Measurements from ENCODE around the gene EPSTI1. TPM values are rescaled to one million over a fixed set of nuclear protein-coding genes. Genes with fewer than 3 reads are reported as not detected.

Gene EPSTI1
- total RNA-seq, 2 experiments from 2014 or later = 30.7 to 32.0 TPM

- peaks cover 5% of the 10 kb centered on the region for H3K9me3 Mint-ChIP-seq (ENCODE audit: low read depth)
- CTCF ChIA-PET = no interaction called here
- H3K36me3 Mint-ChIP-seq (ENCODE audit: low read depth) = peaks cover 57% of the 10 kb centered on the region
These were observed 45.1 kb downstream of the EPSTI1 start for GRCh38 chr13:42946927-42947326.

DNA sequence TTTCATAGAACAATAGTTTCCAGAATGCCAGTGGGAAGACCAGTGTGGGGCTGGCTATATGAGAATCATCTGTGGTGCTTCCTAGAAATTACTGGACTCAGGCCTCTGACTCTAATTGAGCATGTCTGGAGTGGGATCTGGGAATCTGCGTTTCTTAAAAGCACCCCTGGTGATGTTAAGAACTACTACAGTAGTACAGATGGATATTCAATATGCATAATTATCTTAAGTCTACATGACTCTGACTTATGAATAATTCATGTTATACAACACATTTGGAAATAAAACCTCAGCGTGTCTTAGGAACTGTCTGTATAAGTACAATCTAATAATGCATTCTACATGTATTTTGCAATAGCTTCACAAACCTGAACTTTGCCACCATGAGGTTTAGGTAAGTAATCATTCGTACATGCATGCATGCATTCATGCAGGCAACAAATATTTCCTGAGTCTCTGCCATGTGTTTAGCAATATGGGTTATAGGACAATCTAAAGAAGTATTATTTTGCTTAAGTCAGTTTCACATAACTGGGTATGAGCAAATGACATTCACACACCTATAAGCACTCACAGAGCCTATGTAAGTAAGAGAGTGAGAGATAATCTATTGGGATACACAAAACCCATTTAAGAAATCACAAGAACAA, 62.0 kb downstream of the EPSTI1 start:
- no peak for DNase-seq
- Mint-ChIP-seq H3K9me3 (ENCODE audit: low read depth) (no peaks in the 10 kb centered on the region), H3K4me1 (no peaks in the 10 kb centered on the region), H3K27me3 (no peaks in the 10 kb centered on the region), H3K27ac (no peak overlapping the region), H3K4me3 (no peak overlapping the region), H3K36me3 (ENCODE audit: low read depth) (peaks cover 18% of the 10 kb centered on the region)
- ChIA-PET POLR2A (no interaction called here), CTCF (interaction anchor here (0.6 kb wide), 1 partner anchor 90 kb away, joined by 3 read pairs; no protein-coding TSS in a partner anchor)
- ATAC-seq = no peak
- intact Hi-C loops (cut with DNase I, micrococcal nuclease) = no loop called here

More at GRCh38 chr13:42946927-42947326, 45.1 kb downstream of the EPSTI1 start:
- ATAC-seq = no peak
- POLR2A ChIA-PET = no interaction called here
- H3K4me1 Mint-ChIP-seq = no peaks in the 10 kb centered on the region
- no peak for DNase-seq
- intact Hi-C loops (cut with DNase I, micrococcal nuclease) = no loop called here
- no peaks in the 10 kb centered on the region for H3K27me3 Mint-ChIP-seq
- H3K27ac Mint-ChIP-seq = no peak overlapping the region
- no peak overlapping the region for H3K4me3 Mint-ChIP-seq

DNA sequence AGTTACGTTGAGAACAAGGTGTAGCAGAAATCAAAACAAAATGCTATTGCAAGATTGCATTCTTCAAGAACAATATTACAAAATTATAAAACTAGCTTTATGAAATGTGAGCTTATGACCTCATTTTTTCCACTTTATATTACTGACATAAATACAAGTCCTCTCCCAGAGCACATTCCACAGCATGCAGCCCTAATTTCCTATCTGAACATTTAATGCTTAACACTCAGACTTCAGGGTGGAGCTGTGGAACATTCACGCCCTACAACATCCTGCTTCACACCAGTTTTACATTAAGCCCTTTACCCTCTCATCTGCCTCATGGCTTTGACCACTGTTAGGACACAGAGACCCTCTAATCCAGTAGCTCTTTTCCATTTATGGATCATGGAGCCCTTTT, 65.5 kb downstream of the EPSTI1 start:
- CTCF ChIA-PET = interaction anchor here (0.6 kb wide), 1 partner anchor 644 kb away, joined by 3 read pairs; no protein-coding TSS in a partner anchor
- ATAC-seq = no peak
- H3K36me3 Mint-ChIP-seq (ENCODE audit: low read depth) = peaks cover 26% of the 10 kb centered on the region
- intact Hi-C loops (cut with DNase I, micrococcal nuclease) = no loop called here
- no peak for DNase-seq
- H3K4me1 Mint-ChIP-seq = no peaks in the 10 kb centered on the region
- H3K4me3 Mint-ChIP-seq = no peak overlapping the region
- no peaks in the 10 kb centered on the region for H3K9me3 Mint-ChIP-seq (ENCODE audit: low read depth)
- POLR2A ChIA-PET = no interaction called here
- H3K27ac Mint-ChIP-seq = no peak overlapping the region
- H3K27me3 Mint-ChIP-seq = no peaks in the 10 kb centered on the region

- intact Hi-C loops (cut with DNase I, micrococcal nuclease) = no loop called here
- H3K36me3 Mint-ChIP-seq (ENCODE audit: low read depth) = peaks cover 28% of the 10 kb centered on the region
- DNase-seq (no peak), ATAC-seq (no peak)
- no peak overlapping the region for H3K4me3 Mint-ChIP-seq
- H3K27me3 Mint-ChIP-seq = no peaks in the 10 kb centered on the region
- POLR2A ChIA-PET = no interaction called here
- H3K27ac Mint-ChIP-seq = no peak overlapping the region
- H3K4me1 Mint-ChIP-seq = no peaks in the 10 kb centered on the region
- CTCF ChIA-PET = interaction anchor here (0.6 to 2.0 kb wide), 2 partner anchors 15 to 645 kb away, joined by 3 to 4 read pairs; no protein-coding TSS in a partner anchor
- H3K9me3 Mint-ChIP-seq (ENCODE audit: low read depth) = no peaks in the 10 kb centered on the region
These were observed 66.0 kb downstream of the EPSTI1 start for GRCh38 chr13:42926043-42926442.

GRCh38 chr13:42925626-42926025, 66.4 kb downstream of the EPSTI1 start:
- H3K27ac Mint-ChIP-seq = no peak overlapping the region
- no peak for ATAC-seq

DNA sequence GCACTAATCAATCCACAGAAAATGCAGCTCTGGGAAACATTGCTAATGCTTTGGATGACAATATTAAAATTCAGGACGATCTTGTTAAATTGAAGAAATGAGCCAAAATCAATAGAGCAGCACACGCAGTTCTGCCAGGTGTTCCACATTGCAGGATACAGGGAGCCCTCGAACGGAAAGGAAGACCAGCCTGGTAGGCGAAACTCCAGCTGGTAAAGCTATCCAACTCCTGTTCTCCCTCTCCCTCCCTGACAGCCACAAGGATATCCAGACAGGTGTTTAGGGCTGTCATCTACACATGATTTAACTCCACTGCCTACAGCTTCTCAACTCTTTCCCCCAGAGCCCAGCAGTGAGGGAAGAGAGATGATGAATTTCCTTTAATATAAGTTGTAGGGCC, 67.7 kb downstream of the EPSTI1 start:
- Mint-ChIP-seq H3K27me3 (no peaks in the 10 kb centered on the region), H3K9me3 (ENCODE audit: low read depth) (no peaks in the 10 kb centered on the region), H3K27ac (no peak overlapping the region), H3K36me3 (ENCODE audit: low read depth) (peaks cover 38% of the 10 kb centered on the region), H3K4me1 (no peaks in the 10 kb centered on the region), H3K4me3 (no peak overlapping the region)
- POLR2A ChIA-PET = no interaction called here
- DNase-seq = no peak
- ATAC-seq = no peak
- CTCF ChIA-PET = interaction anchor here (2.0 kb wide), 1 partner anchor 14 kb away, joined by 4 read pairs; no protein-coding TSS in a partner anchor
- intact Hi-C loops (cut with DNase I, micrococcal nuclease) = no loop called here

More at GRCh38 chr13:42925626-42926025, 66.4 kb downstream of the EPSTI1 start:
- intact Hi-C loops (cut with DNase I, micrococcal nuclease) = no loop called here
- ChIA-PET CTCF (interaction anchor here (2.0 kb wide), 1 partner anchor 15 kb away, joined by 4 read pairs; no protein-coding TSS in a partner anchor), POLR2A (no interaction called here)
- no peaks in the 10 kb centered on the region for H3K4me1 Mint-ChIP-seq
- H3K27me3 Mint-ChIP-seq = no peaks in the 10 kb centered on the region
- DNase-seq = no peak
- no peak overlapping the region for H3K4me3 Mint-ChIP-seq
- H3K36me3 Mint-ChIP-seq (ENCODE audit: low read depth) = peaks cover 29% of the 10 kb centered on the region
- H3K9me3 Mint-ChIP-seq (ENCODE audit: low read depth) = no peaks in the 10 kb centered on the region

GRCh38 chr13:42907745-42908144, 84.3 kb downstream of the EPSTI1 start:
- DNase-seq = no peak
- no peaks in the 10 kb centered on the region for H3K27me3 Mint-ChIP-seq
- H3K4me3 Mint-ChIP-seq = no peak overlapping the region
- no peak for ATAC-seq
- peaks cover 10% of the 10 kb centered on the region for H3K36me3 Mint-ChIP-seq (ENCODE audit: low read depth)
- intact Hi-C loops (cut with DNase I, micrococcal nuclease) = no loop called here
- no peak overlapping the region for H3K27ac Mint-ChIP-seq
- H3K4me1 Mint-ChIP-seq = peaks cover 1% of the 10 kb centered on the region
- ChIA-PET CTCF (no interaction called here), POLR2A (no interaction called here)
- no peaks in the 10 kb centered on the region for H3K9me3 Mint-ChIP-seq (ENCODE audit: low read depth)

DNA sequence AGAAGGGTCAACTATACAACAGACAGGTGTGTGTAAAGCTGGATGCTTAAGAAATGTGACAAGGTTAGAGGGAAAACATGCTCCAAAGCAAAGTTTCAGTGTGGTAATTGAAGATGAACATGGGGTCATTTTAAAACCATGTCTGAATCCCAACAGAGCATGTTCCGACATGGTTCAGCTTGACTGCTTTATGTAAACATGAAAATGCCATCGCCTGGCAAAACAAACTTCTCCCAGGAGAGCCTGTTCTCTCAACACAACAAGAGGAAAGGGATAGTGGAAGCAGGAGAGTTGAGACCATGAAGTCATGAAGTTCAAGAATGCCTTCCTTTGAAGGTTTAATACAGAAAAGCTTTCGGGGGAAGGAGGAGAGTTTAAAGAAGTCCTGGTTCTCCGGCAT, 85.8 kb downstream of the EPSTI1 start:
- intact Hi-C loops (cut with DNase I, micrococcal nuclease) = no loop called here
- CTCF ChIA-PET = no interaction called here
- ATAC-seq = no peak
- POLR2A ChIA-PET = no interaction called here
- H3K27ac Mint-ChIP-seq = no peak overlapping the region
- H3K9me3 Mint-ChIP-seq (ENCODE audit: low read depth) = no peaks in the 10 kb centered on the region
- no peaks in the 10 kb centered on the region for H3K27me3 Mint-ChIP-seq
- H3K4me1 Mint-ChIP-seq = no peaks in the 10 kb centered on the region
- H3K36me3 Mint-ChIP-seq (ENCODE audit: low read depth) = peaks cover 8% of the 10 kb centered on the region
- no peak overlapping the region for H3K4me3 Mint-ChIP-seq
- no peak for DNase-seq

DNA sequence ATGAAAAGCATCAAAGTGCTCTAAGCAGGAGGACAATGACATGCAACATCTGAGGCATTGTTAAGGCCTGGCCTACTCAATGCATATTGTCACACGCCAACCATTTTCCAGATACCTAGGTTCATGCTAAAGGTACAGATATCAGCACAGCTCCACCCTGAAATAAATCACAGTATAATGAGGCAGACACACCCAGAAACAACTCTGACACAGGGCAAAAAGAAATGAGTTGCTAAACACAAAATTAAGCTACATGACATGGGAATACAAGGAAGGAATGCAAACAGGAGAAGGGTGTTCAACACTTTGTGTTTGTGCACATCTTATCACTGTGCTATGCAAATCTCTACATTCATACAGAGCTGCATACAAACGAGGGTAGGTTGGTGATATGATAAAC, 86.5 kb downstream of the EPSTI1 start:
- Mint-ChIP-seq H3K4me1 (no peaks in the 10 kb centered on the region), H3K27ac (no peak overlapping the region), H3K36me3 (ENCODE audit: low read depth) (peaks cover 8% of the 10 kb centered on the region), H3K27me3 (no peaks in the 10 kb centered on the region), H3K4me3 (no peak overlapping the region), H3K9me3 (ENCODE audit: low read depth) (no peaks in the 10 kb centered on the region)
- no peak for DNase-seq
- intact Hi-C loops (cut with DNase I, micrococcal nuclease) = no loop called here
- no peak for ATAC-seq
- ChIA-PET CTCF (interaction anchor here (0.7 kb wide), 1 partner anchor 18 kb away, joined by 3 read pairs; no protein-coding TSS in a partner anchor), POLR2A (no interaction called here)

- peak; percentile 49 for ATAC-seq
- Mint-ChIP-seq H3K27ac (peak overlapping the region; percentile 16), H3K36me3 (ENCODE audit: low read depth) (peaks cover 14% of the 10 kb centered on the region), H3K9me3 (ENCODE audit: low read depth) (no peaks in the 10 kb centered on the region), H3K4me1 (peaks cover 5% of the 10 kb centered on the region), H3K27me3 (no peaks in the 10 kb centered on the region), H3K4me3 (no peak overlapping the region)
- DNase-seq = peak; percentile 25
- CTCF ChIA-PET = no interaction called here
- POLR2A ChIA-PET = no interaction called here
- intact Hi-C loops (cut with DNase I, micrococcal nuclease) = no loop called here
These were observed 92.8 kb downstream of the EPSTI1 start for GRCh38 chr13:42899266-42899665.

- no peak overlapping the region for H3K27ac Mint-ChIP-seq
- peaks cover 11% of the 10 kb centered on the region for H3K36me3 Mint-ChIP-seq (ENCODE audit: low read depth)
- POLR2A ChIA-PET = interaction anchor here (0.6 kb wide), 1 partner anchor 680 kb away, joined by 3 read pairs; no protein-coding TSS in a partner anchor
- peaks cover 5% of the 10 kb centered on the region for H3K4me1 Mint-ChIP-seq
- DNase-seq = no peak
- CTCF ChIA-PET = interaction anchor here (0.7 to 0.8 kb wide), 2 partner anchors 56 to 76 kb away, joined by 4 read pairs; no protein-coding TSS in a partner anchor
- ATAC-seq = no peak
- no peaks in the 10 kb centered on the region for H3K9me3 Mint-ChIP-seq (ENCODE audit: low read depth)
- intact Hi-C loops (cut with DNase I, micrococcal nuclease) = no loop called here
- no peaks in the 10 kb centered on the region for H3K27me3 Mint-ChIP-seq
- H3K4me3 Mint-ChIP-seq = no peak overlapping the region
These were observed 96.3 kb downstream of the EPSTI1 start for GRCh38 chr13:42895776-42896175.

GRCh38 chr13:42894765-42895243, 97.2 kb downstream of the EPSTI1 start:
- Mint-ChIP-seq H3K36me3 (ENCODE audit: low read depth) (peaks cover 11% of the 10 kb centered on the region), H3K27ac (no peak overlapping the region), H3K4me1 (peaks cover 5% of the 10 kb centered on the region), H3K27me3 (no peaks in the 10 kb centered on the region), H3K4me3 (no peak overlapping the region), H3K9me3 (ENCODE audit: low read depth) (no peaks in the 10 kb centered on the region)
- POLR2A ChIA-PET = no interaction called here
- CTCF ChIA-PET = no interaction called here
- ATAC-seq = no peak
- DNase-seq = no peak
- intact Hi-C loops (cut with DNase I, micrococcal nuclease) = no loop called here
